SK-N-SH (cell line): ENCODE measurements around the gene TMEM179.
A peak's percentile ranks its signal among the peaks of the same experiment; 100 is the strongest.

Source experiments
- CHD2 ChIP-seq: fragments of 150-350 bp; IDR thresholded peaks from 2 replicates; pipeline ENCODE4 v1.6.1; 2018; ENCODE audit warnings: low read length; ENCODE audit not compliant: partially characterized antibody
- EP300 ChIP-seq, 2 experiments: IDR thresholded peaks; 2 replicates each; pipeline versions ENCODE4 v1.4.0 to v1.6.1; 2012; ENCODE audit warnings: borderline replicate concordance in 1 of 2, low read depth in 1 of 2, low read length in 1 of 2
- GABPA ChIP-seq: IDR thresholded peaks from 2 replicates; pipeline ENCODE4 v1.4.0; 2012; ENCODE audit warnings: low read depth, mild to moderate bottlenecking
- MXI1 ChIP-seq: IDR thresholded peaks from 2 replicates; pipeline ENCODE4 v1.6.1; 2012; ENCODE audit warnings: mild to moderate bottlenecking, low read depth, low read length, improper control_type of control experiment
- RAD21 ChIP-seq: IDR thresholded peaks from 2 replicates; pipeline ENCODE4 v1.6.1; 2012; ENCODE audit warnings: mild to moderate bottlenecking, low read length
- RFX5 ChIP-seq: IDR thresholded peaks from 2 replicates; pipeline ENCODE4 v1.6.1; 2012; ENCODE audit warnings: mild to moderate bottlenecking, improper control_type of control experiment, low read length
- USF1 ChIP-seq: IDR thresholded peaks from 2 replicates; pipeline ENCODE4 v1.4.0; 2012; ENCODE audit warnings: low read depth, borderline replicate concordance
- TF ChIP-seq, protein P1 (sequence below): fragments of 200-600 bp; sonication (generic); IDR thresholded peaks from 2 replicates; pipeline ENCODE4 v1.6.1; 2017; ENCODE audit warnings: antibody characterized with exemption, mild to moderate bottlenecking, moderate library complexity

DNA sequence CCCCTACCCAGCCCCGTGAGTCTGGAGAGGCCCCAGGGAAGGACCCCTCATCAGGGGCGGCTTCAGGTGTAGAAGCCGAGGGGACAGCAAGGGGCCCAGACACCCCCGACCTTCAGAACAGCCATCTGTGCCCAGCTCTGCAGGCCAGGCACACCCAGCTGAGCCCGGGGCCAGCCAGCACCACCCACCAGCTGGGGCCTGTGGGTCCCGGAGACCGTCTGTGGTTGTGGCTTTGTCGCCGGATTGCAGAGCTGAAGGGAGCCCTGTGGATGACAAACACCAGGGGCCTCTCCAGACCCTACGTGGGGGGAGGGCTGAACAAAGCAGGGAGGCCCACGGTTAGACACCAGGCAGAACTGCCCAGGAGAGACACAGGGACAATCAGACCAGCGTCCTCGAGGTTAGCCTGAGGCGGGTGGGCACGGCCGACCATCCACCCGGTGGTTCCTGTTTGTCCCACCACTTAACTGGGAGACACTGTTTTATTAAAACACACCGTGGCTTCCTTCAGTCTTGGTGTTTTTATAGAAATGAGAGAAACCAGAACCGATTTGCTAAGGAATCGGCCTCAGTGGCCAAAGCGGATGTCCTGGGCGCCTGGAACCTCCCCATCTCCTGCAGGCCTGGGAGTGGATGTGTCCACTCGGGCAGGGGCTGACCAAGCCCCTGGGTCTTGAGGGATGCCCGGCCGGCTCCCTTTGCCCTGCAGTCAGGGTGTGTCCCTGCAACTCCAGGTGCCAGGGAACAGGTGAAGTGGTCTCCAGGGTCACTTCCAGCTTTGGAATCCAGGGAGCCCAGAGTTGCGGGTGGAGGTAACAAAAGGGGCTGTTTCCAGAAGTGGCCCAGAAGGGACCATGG lies 15.0 kb downstream of the TMEM179 start:
- TF ChIP-seq, protein P1, sequence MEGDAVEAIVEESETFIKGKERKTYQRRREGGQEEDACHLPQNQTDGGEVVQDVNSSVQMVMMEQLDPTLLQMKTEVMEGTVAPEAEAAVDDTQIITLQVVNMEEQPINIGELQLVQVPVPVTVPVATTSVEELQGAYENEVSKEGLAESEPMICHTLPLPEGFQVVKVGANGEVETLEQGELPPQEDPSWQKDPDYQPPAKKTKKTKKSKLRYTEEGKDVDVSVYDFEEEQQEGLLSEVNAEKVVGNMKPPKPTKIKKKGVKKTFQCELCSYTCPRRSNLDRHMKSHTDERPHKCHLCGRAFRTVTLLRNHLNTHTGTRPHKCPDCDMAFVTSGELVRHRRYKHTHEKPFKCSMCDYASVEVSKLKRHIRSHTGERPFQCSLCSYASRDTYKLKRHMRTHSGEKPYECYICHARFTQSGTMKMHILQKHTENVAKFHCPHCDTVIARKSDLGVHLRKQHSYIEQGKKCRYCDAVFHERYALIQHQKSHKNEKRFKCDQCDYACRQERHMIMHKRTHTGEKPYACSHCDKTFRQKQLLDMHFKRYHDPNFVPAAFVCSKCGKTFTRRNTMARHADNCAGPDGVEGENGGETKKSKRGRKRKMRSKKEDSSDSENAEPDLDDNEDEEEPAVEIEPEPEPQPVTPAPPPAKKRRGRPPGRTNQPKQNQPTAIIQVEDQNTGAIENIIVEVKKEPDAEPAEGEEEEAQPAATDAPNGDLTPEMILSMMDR, result no peak
- TF ChIP-seq RAD21 (no peak), USF1 (no peak), MXI1 (no peak), EP300 (IDR thresholded peaks at IDR 0.05; ENCODE audit: borderline replicate concordance in 1 of 2, low read depth in 1 of 2, low read length in 1 of 2) (peak in 1 of 2 experiments; percentile 46; a peak in 1 of 4 replicates), CHD2 (no peak), GABPA (no peak), RFX5 (no peak)
